ENCODE results near the gene CTAGE15. TPM values are rescaled to one million over a fixed set of nuclear protein-coding genes. Genes with fewer than 3 reads are reported as not detected.
"Not testable (repeated sequence)": the region's sequence is repeated elsewhere in the genome, so short reads cannot be mapped to it uniquely, and the experiment has no call there.

The CTAGE15 gene
- total and polyA plus RNA-seq, 2 donors (not counting 1 experiment from before 2014, with no cell fraction given) = 0.03 TPM; not detected in 1

- not testable (repeated sequence) for H3K9me3 Mint-ChIP-seq (ENCODE audit: insufficient read depth); H3K9me3 ChIP-seq (ENCODE audit: control extremely low read depth in 1 of 3, control insufficient read depth in 2 of 3, insufficient read depth in 1 of 3, low read length in 2 of 3); H3K27me3 ChIP-seq (replicated peaks in 1 of 4; ENCODE audit: control extremely low read depth in 1 of 4, control insufficient read depth in 3 of 4, insufficient read depth in 4 of 4, low read length in 3 of 4)
These were observed 43.9 kb downstream of the CTAGE15 start for GRCh38 chr7:143615545-143615944.

GRCh38 chr7:143617204-143617603, 45.6 kb downstream of the CTAGE15 start:
- DNase-seq; ATAC-seq (ENCODE audit: low read depth); H3K27me3 Mint-ChIP-seq; CTCF ChIA-PET; intact Hi-C loops (cut with micrococcal nuclease); H3K4me1 ChIP-seq (ENCODE audit: control insufficient read depth in 2 of 2, insufficient read depth in 2 of 2, low read length in 2 of 2); H3K9ac ChIP-seq (ENCODE audit: low read length); H3K4me2 ChIP-seq (replicated peaks; ENCODE audit: low read depth, low read length, poor library complexity, severe bottlenecking); H3K27ac ChIP-seq (ENCODE audit: low read length in 2 of 2); H3K4me3 Mint-ChIP-seq; H4K20me1 ChIP-seq (ENCODE audit: control insufficient read depth, insufficient read depth, low read length, poor library complexity, severe bottlenecking); H3K79me2 ChIP-seq (ENCODE audit: control insufficient read depth, insufficient read depth, low read length); H3K36me3 ChIP-seq (replicated peaks in 1 of 2; ENCODE audit: control extremely low read depth in 1 of 2, control insufficient read depth in 1 of 2, extremely low read depth in 1 of 2, insufficient read depth in 2 of 2, low read length in 1 of 2); H3K27me3 ChIP-seq (replicated peaks in 1 of 4; ENCODE audit: control extremely low read depth in 1 of 4, control insufficient read depth in 3 of 4, insufficient read depth in 4 of 4, low read length in 3 of 4); POLR2A ChIA-PET; H3K27ac Mint-ChIP-seq; H2AFZ ChIP-seq (ENCODE audit: insufficient read depth, low read depth, low read length, poor library complexity, severe bottlenecking); H3K4me3 ChIP-seq (ENCODE audit: control extremely low read depth in 1 of 5, extremely low read depth in 1 of 5, insufficient read depth in 1 of 5, low read depth in 2 of 5, low read length in 4 of 5); H3K4me1 Mint-ChIP-seq; H3K9me3 ChIP-seq (ENCODE audit: control extremely low read depth in 1 of 3, control insufficient read depth in 2 of 3, insufficient read depth in 1 of 3, low read length in 2 of 3); H3K9me3 Mint-ChIP-seq (ENCODE audit: insufficient read depth): not testable (repeated sequence)
- WGBS (ENCODE audit: insufficient coverage) = no CpG with 5 or more reads among the region's 1 CpG

More at GRCh38 chr7:143615545-143615944, 43.9 kb downstream of the CTAGE15 start:
- H3K4me3 Mint-ChIP-seq; H3K4me2 ChIP-seq (replicated peaks; ENCODE audit: low read depth, low read length, poor library complexity, severe bottlenecking); POLR2A ChIA-PET; H3K4me1 ChIP-seq (ENCODE audit: control insufficient read depth in 2 of 2, insufficient read depth in 2 of 2, low read length in 2 of 2); H3K4me1 Mint-ChIP-seq; H3K27me3 Mint-ChIP-seq; DNase-seq; H4K20me1 ChIP-seq (ENCODE audit: control insufficient read depth, insufficient read depth, low read length, poor library complexity, severe bottlenecking); H3K27ac Mint-ChIP-seq; H2AFZ ChIP-seq (ENCODE audit: insufficient read depth, low read depth, low read length, poor library complexity, severe bottlenecking); ATAC-seq (ENCODE audit: low read depth); H3K79me2 ChIP-seq (ENCODE audit: control insufficient read depth, insufficient read depth, low read length); H3K36me3 ChIP-seq (replicated peaks in 1 of 2; ENCODE audit: control extremely low read depth in 1 of 2, control insufficient read depth in 1 of 2, extremely low read depth in 1 of 2, insufficient read depth in 2 of 2, low read length in 1 of 2); CTCF ChIA-PET; H3K9ac ChIP-seq (ENCODE audit: low read length); H3K27ac ChIP-seq (ENCODE audit: low read length in 2 of 2); intact Hi-C loops (cut with micrococcal nuclease); H3K4me3 ChIP-seq (ENCODE audit: control extremely low read depth in 1 of 5, extremely low read depth in 1 of 5, insufficient read depth in 1 of 5, low read depth in 2 of 5, low read length in 4 of 5): not testable (repeated sequence)
- no CpG with 5 or more reads among the region's 6 CpGs for WGBS (ENCODE audit: insufficient coverage)
- peak; percentile 18 for TF ChIP-seq CTCF (IDR thresholded peaks at IDR 0.05)

GRCh38 chr7:143620058-143620457, 48.5 kb downstream of the CTAGE15 start:
- H3K9me3 ChIP-seq (ENCODE audit: control extremely low read depth in 1 of 3, control insufficient read depth in 2 of 3, insufficient read depth in 1 of 3, low read length in 2 of 3); H3K4me3 Mint-ChIP-seq; H3K27me3 ChIP-seq (replicated peaks in 1 of 4; ENCODE audit: control extremely low read depth in 1 of 4, control insufficient read depth in 3 of 4, insufficient read depth in 4 of 4, low read length in 3 of 4); H3K27ac ChIP-seq (ENCODE audit: low read length in 2 of 2); intact Hi-C loops (cut with micrococcal nuclease); H3K27ac Mint-ChIP-seq; H2AFZ ChIP-seq (ENCODE audit: insufficient read depth, low read depth, low read length, poor library complexity, severe bottlenecking); DNase-seq; H3K9me3 Mint-ChIP-seq (ENCODE audit: insufficient read depth); H3K4me1 ChIP-seq (ENCODE audit: control insufficient read depth in 2 of 2, insufficient read depth in 2 of 2, low read length in 2 of 2); H3K4me3 ChIP-seq (ENCODE audit: control extremely low read depth in 1 of 5, extremely low read depth in 1 of 5, insufficient read depth in 1 of 5, low read depth in 2 of 5, low read length in 4 of 5); H3K79me2 ChIP-seq (ENCODE audit: control insufficient read depth, insufficient read depth, low read length); CTCF ChIA-PET; H4K20me1 ChIP-seq (ENCODE audit: control insufficient read depth, insufficient read depth, low read length, poor library complexity, severe bottlenecking); H3K4me1 Mint-ChIP-seq; POLR2A ChIA-PET; H3K27me3 Mint-ChIP-seq; H3K36me3 ChIP-seq (replicated peaks in 1 of 2; ENCODE audit: control extremely low read depth in 1 of 2, control insufficient read depth in 1 of 2, extremely low read depth in 1 of 2, insufficient read depth in 2 of 2, low read length in 1 of 2); H3K9ac ChIP-seq (ENCODE audit: low read length); H3K4me2 ChIP-seq (replicated peaks; ENCODE audit: low read depth, low read length, poor library complexity, severe bottlenecking): not testable (repeated sequence)
- ATAC-seq (ENCODE audit: low read depth) = peak; percentile 29
- WGBS (ENCODE audit: insufficient coverage) = no CpG with 5 or more reads among the region's 23 CpGs

GRCh38 chr7:143620646-143621045, 49.0 kb downstream of the CTAGE15 start, which contains the start of gene TCAF2:
Gene TCAF2 (plus strand): TSS chr7:143620974.
- peak; percentile 84 for ATAC-seq (ENCODE audit: low read depth)
- H2AFZ ChIP-seq (ENCODE audit: insufficient read depth, low read depth, low read length, poor library complexity, severe bottlenecking); H4K20me1 ChIP-seq (ENCODE audit: control insufficient read depth, insufficient read depth, low read length, poor library complexity, severe bottlenecking); H3K9me3 ChIP-seq (ENCODE audit: control extremely low read depth in 1 of 3, control insufficient read depth in 2 of 3, insufficient read depth in 1 of 3, low read length in 2 of 3); H3K27ac Mint-ChIP-seq; CTCF ChIA-PET; H3K9ac ChIP-seq (ENCODE audit: low read length); DNase-seq; H3K4me2 ChIP-seq (replicated peaks; ENCODE audit: low read depth, low read length, poor library complexity, severe bottlenecking); H3K4me1 Mint-ChIP-seq; H3K27me3 ChIP-seq (replicated peaks in 1 of 4; ENCODE audit: control extremely low read depth in 1 of 4, control insufficient read depth in 3 of 4, insufficient read depth in 4 of 4, low read length in 3 of 4); H3K79me2 ChIP-seq (ENCODE audit: control insufficient read depth, insufficient read depth, low read length); H3K4me3 Mint-ChIP-seq; intact Hi-C loops (cut with micrococcal nuclease); H3K9me3 Mint-ChIP-seq (ENCODE audit: insufficient read depth); H3K36me3 ChIP-seq (replicated peaks in 1 of 2; ENCODE audit: control extremely low read depth in 1 of 2, control insufficient read depth in 1 of 2, extremely low read depth in 1 of 2, insufficient read depth in 2 of 2, low read length in 1 of 2); H3K27ac ChIP-seq (ENCODE audit: low read length in 2 of 2); H3K27me3 Mint-ChIP-seq; POLR2A ChIA-PET; H3K4me1 ChIP-seq (ENCODE audit: control insufficient read depth in 2 of 2, insufficient read depth in 2 of 2, low read length in 2 of 2): not testable (repeated sequence)
- no CpG with 5 or more reads among the region's 38 CpGs for WGBS (ENCODE audit: insufficient coverage)
- peak within 1 kb of the TSS in 1 of 5 experiments; percentile 41 for H3K4me3 ChIP-seq (ENCODE audit: control extremely low read depth in 1 of 5, extremely low read depth in 1 of 5, insufficient read depth in 1 of 5, low read depth in 2 of 5, low read length in 4 of 5)
